Measurements from ENCODE around the gene UNC45A.

GRCh38 chr15:90929246-90930019 is 5.7 kb upstream of the UNC45A start:
- TF ChIP-seq EZH2 (IDR thresholded peaks at IDR 0.05; ENCODE audit: insufficient read depth, poor library complexity, severe bottlenecking): no peak
- TF ChIP-seq EZH2phosphoT487 (IDR thresholded peaks at IDR 0.05; ENCODE audit: insufficient read depth, low read depth): no peak
